Tibial artery (tissue), 4 donors: ENCODE results near the gene ETV6.
A peak's percentile ranks its signal among the peaks of the same experiment; 100 is the strongest.

ENCODE experiments used
- DNase-seq, 2 donors: peaks; one replicate each; pipeline ENCODE4 v3.0.0-alpha.2; 2019
- H3K27ac ChIP-seq, 2 donors: fragments of 200-600 bp; sonication (generic) in 1 of 2; 1 replicate in 1 of 2; 2 replicates in 1 of 2; pipeline ENCODE4 v1.5.1; 2018 to 2019; ENCODE audit warnings: mild to moderate bottlenecking in 1 of 2
- H3K27me3 ChIP-seq, 2 donors: fragments of 200-600 bp; sonication (generic) in 1 of 2; one replicate each; pipeline versions ENCODE4 v1.5.1 to v1.6.0; 2016 to 2019
- H3K36me3 ChIP-seq, 3 donors: fragments of 200-600 bp; sonication (generic) in 2 of 3; one replicate each; pipeline ENCODE4 v1.5.1; 2016 to 2019; ENCODE audit warnings: mild to moderate bottlenecking in 2 of 3
- H3K4me1 ChIP-seq, 4 donors: fragments of 200-600 bp; sonication (generic) in 2 of 4; 1 replicate in 3 of 4; 2 replicates in 1 of 4; pipeline ENCODE4 v1.5.1; 2016 to 2019
- H3K4me3 ChIP-seq, 2 donors: fragments of 200-600 bp; sonication (generic) in 1 of 2; 1 replicate in 1 of 2; 2 replicates in 1 of 2; pipeline ENCODE4 v1.5.1; 2018 to 2019; ENCODE audit warnings: mild to moderate bottlenecking in 2 of 2
- H3K9me3 ChIP-seq, 3 donors: fragments of 200-600 bp; sonication (generic) in 1 of 3; one replicate each; pipeline ENCODE4 v1.5.1; 2016 to 2019
- CTCF ChIP-seq, 2 experiments: fragments of 200-600 bp in 1 of 2; fragments of 450-650 bp in 1 of 2; IDR thresholded peaks; one replicate each; pipeline ENCODE4 v1.5.1; 2017 to 2019; ENCODE audit warnings: antibody characterized with exemption in 2 of 2, mild to moderate bottlenecking in 1 of 2, moderate library complexity in 1 of 2
- intact Hi-C: fragments of 100-400 bp; cut with DNase I; formaldehyde crosslinking; loops from one replicate; pipeline ENCODE4 v1.15.0; 2023; ENCODE audit warnings: low total_unique reads

Gene ETV6

GRCh38 chr12:11615481-11615880, 34.0 kb upstream of the ETV6 start:
- Histone ChIP-seq H3K27ac (no peak overlapping the region), H3K9me3 (no peaks in the 10 kb centered on the region), H3K4me3 (no peak overlapping the region), H3K4me1 (no peaks in the 10 kb centered on the region), H3K27me3 (no peaks in the 10 kb centered on the region), H3K36me3 (no peaks in the 10 kb centered on the region)
- intact Hi-C loops = no loop called here
- no peak for TF ChIP-seq CTCF (IDR thresholded peaks at IDR 0.05)
- DNase-seq = no peak

GRCh38 chr12:11618046-11618445, 31.4 kb upstream of the ETV6 start:
- H3K4me3 ChIP-seq = no peak overlapping the region
- no peaks in the 10 kb centered on the region for H3K27me3 ChIP-seq
- no peaks in the 10 kb centered on the region for H3K9me3 ChIP-seq
- intact Hi-C loops = no loop called here
- peaks cover 0 to 3% (median under 1%) of the 10 kb centered on the region in 4 donors for H3K4me1 ChIP-seq
- no peak overlapping the region for H3K27ac ChIP-seq
- DNase-seq = no peak
- TF ChIP-seq CTCF (IDR thresholded peaks at IDR 0.05) = no peak
- no peaks in the 10 kb centered on the region for H3K36me3 ChIP-seq

GRCh38 chr12:11621797-11622423, 27.6 kb upstream of the ETV6 start:
- no peaks in the 10 kb centered on the region for H3K9me3 ChIP-seq
- H3K27ac ChIP-seq = no peak overlapping the region
- H3K4me3 ChIP-seq = no peak overlapping the region
- no peak for DNase-seq
- peaks cover 0 to 11% (median 1%) of the 10 kb centered on the region in 4 donors for H3K4me1 ChIP-seq
- intact Hi-C loops = no loop called here
- H3K27me3 ChIP-seq = no peaks in the 10 kb centered on the region
- no peaks in the 10 kb centered on the region for H3K36me3 ChIP-seq
- peak in 1 of 2 experiments; percentile 5 for TF ChIP-seq CTCF (IDR thresholded peaks at IDR 0.05)

- H3K36me3 ChIP-seq = no peaks in the 10 kb centered on the region
- peak overlapping the region; percentile 6 to 39 for H3K27ac ChIP-seq
- H3K27me3 ChIP-seq = no peaks in the 10 kb centered on the region
- no peaks in the 10 kb centered on the region for H3K9me3 ChIP-seq
- H3K4me1 ChIP-seq = peaks cover 0 to 11% (median 1%) of the 10 kb centered on the region in 4 donors
- intact Hi-C loops = no loop called here
- DNase-seq = no peak
- peak in 1 of 2 experiments; percentile 26 for TF ChIP-seq CTCF (IDR thresholded peaks at IDR 0.05)
- H3K4me3 ChIP-seq = no peak overlapping the region
Measured at GRCh38 chr12:11622876-11623281, 26.6 kb upstream of the ETV6 start.

- Histone ChIP-seq H3K4me3 (no peak overlapping the region), H3K4me1 (peaks cover 0 to 11% (median 1%) of the 10 kb centered on the region in 4 donors), H3K27ac (peak overlapping the region; percentile 6 to 39), H3K9me3 (no peaks in the 10 kb centered on the region), H3K36me3 (no peaks in the 10 kb centered on the region), H3K27me3 (no peaks in the 10 kb centered on the region)
- intact Hi-C loops = no loop called here
- DNase-seq = no peak
- TF ChIP-seq CTCF (IDR thresholded peaks at IDR 0.05) = no peak
Measured at GRCh38 chr12:11623382-11623781, 26.1 kb upstream of the ETV6 start.
